SK-N-SH (cell line): ENCODE data around the gene BAIAP3.

ENCODE experiments used
- CTCF ChIP-seq: fragments of 200-600 bp; sonication (generic); IDR thresholded peaks from 2 replicates; pipeline ENCODE4 v1.6.1; 2017; ENCODE audit warnings: antibody characterized with exemption, mild to moderate bottlenecking, moderate library complexity
- FOSL2 ChIP-seq: IDR thresholded peaks from 2 replicates; pipeline ENCODE4 v1.4.0; 2012; ENCODE audit warnings: low read depth, mild to moderate bottlenecking, moderate library complexity, borderline replicate concordance
- FOXM1 ChIP-seq: IDR thresholded peaks from 2 replicates; pipeline ENCODE4 v1.4.0; 2012; ENCODE audit warnings: low read depth, mild to moderate bottlenecking
- JUND ChIP-seq: IDR thresholded peaks from 2 replicates; pipeline ENCODE4 v1.4.0; 2012
- POLR2AphosphoS5 ChIP-seq: IDR thresholded peaks from 2 replicates; pipeline ENCODE4 v1.6.1; 2012; ENCODE audit warnings: low read depth, low read length
- RFX5 ChIP-seq: IDR thresholded peaks from 2 replicates; pipeline ENCODE4 v1.6.1; 2012; ENCODE audit warnings: mild to moderate bottlenecking, improper control_type of control experiment, low read length
- SMC3 ChIP-seq: IDR thresholded peaks from 2 replicates; pipeline ENCODE4 v1.6.1; 2012; ENCODE audit warnings: low read depth, low read length, improper control_type of control experiment
- TF ChIP-seq, protein P1 (sequence below): IDR thresholded peaks from 2 replicates; pipeline ENCODE4 v1.6.1; 2012; ENCODE audit warnings: mild to moderate bottlenecking, low read depth, low read length, moderate library complexity

DNA sequence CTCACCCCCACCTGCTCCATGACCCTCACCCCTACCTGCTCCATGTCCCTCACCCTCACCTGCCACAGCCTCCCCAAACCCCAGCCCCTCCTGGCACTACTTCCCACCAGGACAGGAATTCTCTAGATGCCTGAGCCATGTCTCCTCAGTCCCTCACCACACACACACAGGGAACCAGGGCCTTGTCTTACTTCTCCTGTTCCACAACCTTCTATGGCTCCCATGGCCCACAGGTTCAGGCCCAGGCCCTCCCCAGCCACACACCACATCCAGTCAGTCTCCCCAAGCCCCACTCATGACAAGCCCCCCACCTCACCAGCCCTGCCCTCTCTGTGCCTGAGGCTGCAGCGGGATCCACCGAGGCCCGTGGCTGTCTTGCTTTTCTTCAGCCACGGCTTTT lies 27.1 kb upstream of the BAIAP3 start:
- TF ChIP-seq SMC3 (no peak), FOSL2 (no peak), JUND (no peak), FOXM1 (no peak), POLR2AphosphoS5 (no peak), CTCF (no peak), RFX5 (no peak)
- TF ChIP-seq, protein P1, sequence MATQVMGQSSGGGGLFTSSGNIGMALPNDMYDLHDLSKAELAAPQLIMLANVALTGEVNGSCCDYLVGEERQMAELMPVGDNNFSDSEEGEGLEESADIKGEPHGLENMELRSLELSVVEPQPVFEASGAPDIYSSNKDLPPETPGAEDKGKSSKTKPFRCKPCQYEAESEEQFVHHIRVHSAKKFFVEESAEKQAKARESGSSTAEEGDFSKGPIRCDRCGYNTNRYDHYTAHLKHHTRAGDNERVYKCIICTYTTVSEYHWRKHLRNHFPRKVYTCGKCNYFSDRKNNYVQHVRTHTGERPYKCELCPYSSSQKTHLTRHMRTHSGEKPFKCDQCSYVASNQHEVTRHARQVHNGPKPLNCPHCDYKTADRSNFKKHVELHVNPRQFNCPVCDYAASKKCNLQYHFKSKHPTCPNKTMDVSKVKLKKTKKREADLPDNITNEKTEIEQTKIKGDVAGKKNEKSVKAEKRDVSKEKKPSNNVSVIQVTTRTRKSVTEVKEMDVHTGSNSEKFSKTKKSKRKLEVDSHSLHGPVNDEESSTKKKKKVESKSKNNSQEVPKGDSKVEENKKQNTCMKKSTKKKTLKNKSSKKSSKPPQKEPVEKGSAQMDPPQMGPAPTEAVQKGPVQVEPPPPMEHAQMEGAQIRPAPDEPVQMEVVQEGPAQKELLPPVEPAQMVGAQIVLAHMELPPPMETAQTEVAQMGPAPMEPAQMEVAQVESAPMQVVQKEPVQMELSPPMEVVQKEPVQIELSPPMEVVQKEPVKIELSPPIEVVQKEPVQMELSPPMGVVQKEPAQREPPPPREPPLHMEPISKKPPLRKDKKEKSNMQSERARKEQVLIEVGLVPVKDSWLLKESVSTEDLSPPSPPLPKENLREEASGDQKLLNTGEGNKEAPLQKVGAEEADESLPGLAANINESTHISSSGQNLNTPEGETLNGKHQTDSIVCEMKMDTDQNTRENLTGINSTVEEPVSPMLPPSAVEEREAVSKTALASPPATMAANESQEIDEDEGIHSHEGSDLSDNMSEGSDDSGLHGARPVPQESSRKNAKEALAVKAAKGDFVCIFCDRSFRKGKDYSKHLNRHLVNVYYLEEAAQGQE: no peak
